GM23338 (cell line): ENCODE measurements around the gene MAP4. TPM values are rescaled to one million over a fixed set of nuclear protein-coding genes. Genes with fewer than 3 reads are reported as not detected.

Experiments
- ATAC-seq: fragments of 200-7000 bp; cut with Tn5 transposase; 3 replicates; pipeline ENCODE4 v1.9.1; 2020
- DNase-seq: peaks from one replicate; pipeline ENCODE4 v3.0.0-alpha.2; 2015; ENCODE audit warnings: low spot score
- H2AFZ ChIP-seq: fragments of 200-600 bp; sonication (generic); 2 replicates; pipeline ENCODE4 v1.8.0; 2016; ENCODE audit warnings: antibody characterized with exemption, mild to moderate bottlenecking, moderate library complexity
- H3F3A ChIP-seq: fragments of 200-600 bp; sonication (generic); replicated peaks from 2 replicates; pipeline ENCODE4 v1.8.0; 2017; ENCODE audit warnings: antibody characterized with exemption, mixed run types, low read depth
- H3K27ac ChIP-seq: fragments of 200-600 bp; sonication (generic); 2 replicates; pipeline ENCODE4 v1.6.1; 2016; ENCODE audit warnings: low read depth
- H3K27me3 ChIP-seq: fragments of 200-600 bp; sonication (generic); 2 replicates; pipeline ENCODE4 v1.8.0; 2016; ENCODE audit warnings: mild to moderate bottlenecking, mixed run types, moderate library complexity; ENCODE audit not compliant: insufficient read depth
- H3K36me3 ChIP-seq: fragments of 200-600 bp; sonication (generic); 2 replicates; pipeline ENCODE4 v1.8.0; 2016; ENCODE audit warnings: mild to moderate bottlenecking; ENCODE audit not compliant: insufficient read depth
- H3K4me1 ChIP-seq: fragments of 200-600 bp; sonication (generic); 2 replicates; pipeline ENCODE4 v1.8.0; 2016; ENCODE audit warnings: mild to moderate bottlenecking, moderate library complexity; ENCODE audit not compliant: insufficient read depth
- H3K4me2 ChIP-seq: fragments of 200-600 bp; sonication (generic); 2 replicates; pipeline ENCODE4 v1.7.1; 2017; ENCODE audit warnings: mixed run types
- H3K4me3 ChIP-seq: fragments of 200-600 bp; sonication (generic); 2 replicates; pipeline ENCODE4 v1.6.1; 2016; ENCODE audit warnings: mixed run types
- H3K79me2 ChIP-seq: fragments of 200-600 bp; sonication (generic); replicated peaks from 2 replicates; pipeline ENCODE4 v1.8.0; 2017; ENCODE audit warnings: mild to moderate bottlenecking; ENCODE audit not compliant: insufficient read depth
- H3K9me2 ChIP-seq: fragments of 200-600 bp; sonication (generic); 2 replicates; pipeline ENCODE4 v1.8.0; 2017; ENCODE audit not compliant: insufficient read depth
- H4K20me1 ChIP-seq: fragments of 200-600 bp; sonication (generic); replicated peaks from 2 replicates; pipeline ENCODE4 v1.8.0; 2017; ENCODE audit warnings: mild to moderate bottlenecking; ENCODE audit not compliant: insufficient read depth
- H3K27ac Mint-ChIP-seq: 2 replicates; pipeline ENCODE4 v1.8.0; 2020; ENCODE audit warnings: inconsistent platforms, mild to moderate bottlenecking, moderate library complexity, mixed read lengths
- H3K27me3 Mint-ChIP-seq: 3 replicates; pipeline ENCODE4 v1.8.0; 2022; ENCODE audit warnings: low read depth, mild to moderate bottlenecking, moderate library complexity, mixed read lengths, inconsistent platforms; ENCODE audit not compliant: insufficient read depth, poor library complexity
- H3K36me3 Mint-ChIP-seq: 3 replicates; pipeline ENCODE4 v1.8.0; 2021; ENCODE audit warnings: low read depth, mild to moderate bottlenecking, inconsistent platforms, moderate library complexity, mixed read lengths
- H3K4me1 Mint-ChIP-seq: 3 replicates; pipeline ENCODE4 v1.8.0; 2020; ENCODE audit warnings: mild to moderate bottlenecking, inconsistent platforms, mixed read lengths
- H3K4me3 Mint-ChIP-seq: 3 replicates; pipeline ENCODE4 v1.8.0; 2021; ENCODE audit warnings: moderate library complexity, mild to moderate bottlenecking, inconsistent platforms, mixed read lengths
- H3K9me3 Mint-ChIP-seq: 3 replicates; pipeline ENCODE4 v1.8.0; 2020; ENCODE audit warnings: moderate library complexity, mild to moderate bottlenecking, inconsistent platforms, mixed read lengths
- CREB1 ChIP-seq: fragments of 250-450 bp; sonication (Bioruptor Pico); IDR thresholded peaks from 2 replicates; pipeline ENCODE4 v1.5.0; 2020; ENCODE audit warnings: low read depth, mild to moderate bottlenecking, moderate library complexity
- CTCF ChIP-seq, 2 experiments: fragments of 200-600 bp in 1 of 2; sonication (generic) in 1 of 2; conservative IDR thresholded peaks; 2 replicates each; pipeline versions ENCODE4 v1.5.1 to v1.6.1; 2016 to 2017; ENCODE audit warnings: antibody characterized with exemption in 2 of 2, low read depth in 2 of 2, mild to moderate bottlenecking in 2 of 2, moderate library complexity in 1 of 2
- ETS1 ChIP-seq: IDR thresholded peaks from 2 replicates; pipeline ENCODE4 v1.6.1; 2016; ENCODE audit warnings: antibody characterized with exemption
- EZH2 ChIP-seq: fragments of 200-600 bp; sonication (generic); IDR thresholded peaks from one replicate; pipeline ENCODE4 v1.8.0; 2017; ENCODE audit warnings: antibody characterized with exemption, mild to moderate bottlenecking, low read depth; ENCODE audit not compliant: unreplicated experiment
- EZH2phosphoT487 ChIP-seq: fragments of 200-600 bp; sonication (generic); IDR thresholded peaks from one replicate; pipeline ENCODE4 v1.8.1; 2018; ENCODE audit warnings: antibody characterized with exemption; ENCODE audit not compliant: unreplicated experiment
- JUNB ChIP-seq: IDR thresholded peaks from one replicate; pipeline ENCODE4 v1.6.1; 2016; ENCODE audit warnings: antibody characterized with exemption; ENCODE audit not compliant: unreplicated experiment
- NANOG ChIP-seq: IDR thresholded peaks from 2 replicates; pipeline ENCODE4 v1.6.1; 2016; ENCODE audit warnings: antibody characterized with exemption, borderline replicate concordance
- POLR2AphosphoS5 ChIP-seq: IDR thresholded peaks from 2 replicates; pipeline ENCODE4 v1.6.1; 2016; ENCODE audit warnings: antibody characterized with exemption, low read depth
- STAT1 ChIP-seq: IDR thresholded peaks from one replicate; pipeline ENCODE4 v1.6.1; 2016; ENCODE audit warnings: antibody characterized with exemption; ENCODE audit not compliant: unreplicated experiment
- ZNF114 ChIP-seq: fragments of 250-450 bp; sonication (Bioruptor Pico); IDR thresholded peaks from 2 replicates; pipeline ENCODE4 v1.5.0; 2020; ENCODE audit warnings: mild to moderate bottlenecking, moderate library complexity
- ZNF331 ChIP-seq: fragments of 250-450 bp; sonication (Bioruptor Pico); IDR thresholded peaks from 2 replicates; pipeline ENCODE4 v1.5.0; 2020; ENCODE audit warnings: low read depth, mild to moderate bottlenecking, moderate library complexity
- ZNF462 ChIP-seq: fragments of 250-450 bp; sonication (Bioruptor Pico); IDR thresholded peaks from 2 replicates; pipeline ENCODE4 v1.5.0; 2020; ENCODE audit warnings: mild to moderate bottlenecking, moderate library complexity
- polyA plus RNA-seq: library from polyadenylated mRNA; unstranded; fragments of >200 nt; fragmentation: Nextera tagmentation; extraction: Ambion mirVana; gene quantifications from 2 replicates; pipeline ENCODE4 v1.2.1, GENCODE V29; 2016
- total RNA-seq: library from RNA; depleted of rRNA; stranded (reverse); fragments of >200 nt; shearing (Covaris generic); gene quantifications from 2 replicates; pipeline ENCODE4 v1.2.3, GENCODE V29; 2014
- TF ChIP-seq, protein P1 (sequence below): IDR thresholded peaks from one replicate; pipeline ENCODE4 v1.6.1; 2018; ENCODE audit warnings: antibody characterized with exemption; ENCODE audit not compliant: unreplicated experiment

Gene MAP4
- total and polyA plus RNA-seq, 2 experiments from 2014 or later = 103 to 113 TPM

DNA sequence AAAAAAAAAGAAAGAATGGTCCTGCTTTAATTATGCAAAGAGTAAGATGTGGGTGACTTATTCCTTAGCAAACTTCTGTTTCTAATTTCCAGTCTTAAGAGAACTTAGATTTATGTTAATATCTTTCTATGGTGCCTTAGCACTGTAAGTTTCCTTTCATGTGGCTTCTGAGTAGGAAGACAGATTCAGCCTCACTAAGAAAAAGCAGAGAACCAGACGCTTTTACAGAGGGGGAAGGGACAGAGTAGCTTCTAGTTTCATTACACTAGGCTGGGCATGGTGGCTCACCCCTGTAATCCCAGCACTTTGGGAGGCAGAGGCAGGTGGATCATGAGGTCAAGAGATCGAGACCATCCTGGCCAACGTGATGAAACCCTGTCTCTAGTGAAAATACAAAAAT, 118.3 kb downstream of the MAP4 start:
- Histone ChIP-seq H3F3A (0 out of 2 replicates have a peak, but pooled peaks cover 4% of the 10 kb centered on the region), H4K20me1 (no peaks in the 10 kb centered on the region; the same call in none of the 2 replicates), H3K27me3 (no peaks in the 10 kb centered on the region), H3K79me2 (no peaks in the 10 kb centered on the region), H3K36me3 (0 out of 2 replicates have a peak, but pooled peaks cover 2% of the 10 kb centered on the region), H3K4me2 (no peak overlapping the region), H3K4me1 (peaks cover 11% of the 10 kb centered on the region), H2AFZ (no peak overlapping the region), H3K27ac (no peak overlapping the region), H3K9me2 (no peaks in the 10 kb centered on the region), H3K4me3 (no peak overlapping the region)
- Mint-ChIP-seq H3K27ac (no peak overlapping the region), H3K27me3 (no peaks in the 10 kb centered on the region), H3K36me3 (peaks cover 18% of the 10 kb centered on the region), H3K9me3 (no peaks in the 10 kb centered on the region), H3K4me1 (peaks cover 10% of the 10 kb centered on the region), H3K4me3 (no peak overlapping the region)
- TF ChIP-seq CTCF (conservative IDR thresholded peaks at IDR 0.05; ENCODE audit: low read depth in 2 of 2) = no peak
- TF ChIP-seq ZNF462 (CRISPR knock-in tag) = no peak
- TF ChIP-seq NANOG = no peak
- no peak for TF ChIP-seq ETS1
- no peak for TF ChIP-seq JUNB
- TF ChIP-seq ZNF331 (CRISPR knock-in tag) = no peak
- TF ChIP-seq, protein P1, sequence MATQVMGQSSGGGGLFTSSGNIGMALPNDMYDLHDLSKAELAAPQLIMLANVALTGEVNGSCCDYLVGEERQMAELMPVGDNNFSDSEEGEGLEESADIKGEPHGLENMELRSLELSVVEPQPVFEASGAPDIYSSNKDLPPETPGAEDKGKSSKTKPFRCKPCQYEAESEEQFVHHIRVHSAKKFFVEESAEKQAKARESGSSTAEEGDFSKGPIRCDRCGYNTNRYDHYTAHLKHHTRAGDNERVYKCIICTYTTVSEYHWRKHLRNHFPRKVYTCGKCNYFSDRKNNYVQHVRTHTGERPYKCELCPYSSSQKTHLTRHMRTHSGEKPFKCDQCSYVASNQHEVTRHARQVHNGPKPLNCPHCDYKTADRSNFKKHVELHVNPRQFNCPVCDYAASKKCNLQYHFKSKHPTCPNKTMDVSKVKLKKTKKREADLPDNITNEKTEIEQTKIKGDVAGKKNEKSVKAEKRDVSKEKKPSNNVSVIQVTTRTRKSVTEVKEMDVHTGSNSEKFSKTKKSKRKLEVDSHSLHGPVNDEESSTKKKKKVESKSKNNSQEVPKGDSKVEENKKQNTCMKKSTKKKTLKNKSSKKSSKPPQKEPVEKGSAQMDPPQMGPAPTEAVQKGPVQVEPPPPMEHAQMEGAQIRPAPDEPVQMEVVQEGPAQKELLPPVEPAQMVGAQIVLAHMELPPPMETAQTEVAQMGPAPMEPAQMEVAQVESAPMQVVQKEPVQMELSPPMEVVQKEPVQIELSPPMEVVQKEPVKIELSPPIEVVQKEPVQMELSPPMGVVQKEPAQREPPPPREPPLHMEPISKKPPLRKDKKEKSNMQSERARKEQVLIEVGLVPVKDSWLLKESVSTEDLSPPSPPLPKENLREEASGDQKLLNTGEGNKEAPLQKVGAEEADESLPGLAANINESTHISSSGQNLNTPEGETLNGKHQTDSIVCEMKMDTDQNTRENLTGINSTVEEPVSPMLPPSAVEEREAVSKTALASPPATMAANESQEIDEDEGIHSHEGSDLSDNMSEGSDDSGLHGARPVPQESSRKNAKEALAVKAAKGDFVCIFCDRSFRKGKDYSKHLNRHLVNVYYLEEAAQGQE = no peak
- TF ChIP-seq POLR2AphosphoS5 = no peak
- TF ChIP-seq EZH2phosphoT487 = no peak
- no peak for TF ChIP-seq STAT1
- TF ChIP-seq EZH2 = no peak
- TF ChIP-seq CREB1 (CRISPR knock-in tag) = no peak
- TF ChIP-seq ZNF114 (CRISPR knock-in tag) = no peak
- no peak for ATAC-seq
- no peak for DNase-seq
